Lower leg skin (tissue), 4 donors: ENCODE measurements around the gene DEPDC7. TPM values are rescaled to one million over a fixed set of nuclear protein-coding genes. Genes with fewer than 3 reads are reported as not detected.

ENCODE experiments used
- DNase-seq, 2 donors: peaks; one replicate each; pipeline ENCODE4 v3.0.0-alpha.2; 2019; ENCODE audit warnings: low spot score in 2 of 2
- H3K4me3 ChIP-seq: fragments of 200-600 bp; sonication (generic); 2 replicates; pipeline ENCODE4 v1.5.1; 2017; ENCODE audit warnings: mild to moderate bottlenecking, low read depth; ENCODE audit not compliant: poor library complexity, severe bottlenecking
- POLR2A ChIP-seq, 2 donors: fragments of 450-650 bp; IDR thresholded peaks; one replicate each; pipeline ENCODE4 v1.6.1; 2016 to 2017; ENCODE audit warnings: antibody characterized with exemption in 2 of 2, mild to moderate bottlenecking in 1 of 2, moderate library complexity in 1 of 2
- WGBS, 2 donors: methylation state at CpG; one replicate each; pipeline ENCODE4 v1.1.5; 2018; 5-methylcytosine and 5-hydroxymethylcytosine counted together
- intact Hi-C: fragments of 100-400 bp; cut with DNase I; formaldehyde crosslinking; loops from one replicate; pipeline ENCODE4 v1.15.0; 2023; ENCODE audit warnings: low total_unique reads
- total RNA-seq, 4 donors: library from RNA; depleted of rRNA; stranded (reverse); fragments of >200 nt; gene quantifications; one replicate each; pipeline ENCODE4 v1.1.0, GENCODE V29; 2016
- TF ChIP-seq, protein P1 (sequence below), 3 donors: fragments of 450-650 bp; IDR thresholded peaks; one replicate each; pipeline ENCODE4 v1.5.1; 2016; ENCODE audit warnings: antibody characterized with exemption in 3 of 3, mild to moderate bottlenecking in 3 of 3, moderate library complexity in 2 of 3

DEPDC7 gene
- total RNA-seq, 4 donors from 2014 or later, result 2.7 to 5.3 (median 4.0) TPM

DNA sequence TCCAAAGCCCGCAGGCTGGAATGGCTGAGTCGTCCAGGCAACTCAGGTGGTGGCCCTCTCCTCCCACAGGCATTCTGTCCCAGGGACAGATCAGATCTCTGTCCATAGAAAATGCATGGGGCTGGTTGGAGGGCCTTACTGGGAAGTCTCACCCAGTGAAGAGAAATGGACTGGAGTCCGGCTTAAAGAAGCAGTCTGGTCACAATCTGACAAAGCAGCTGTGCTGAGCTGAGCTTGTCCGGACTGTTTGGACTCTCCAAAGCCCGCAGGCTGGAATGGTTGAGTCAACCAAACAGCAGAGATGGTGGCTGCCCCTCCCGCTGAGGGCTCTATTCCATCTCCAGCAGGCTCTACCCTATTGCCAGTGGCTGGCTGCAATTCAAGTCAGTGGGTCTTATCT lies 14.4 kb upstream of the DEPDC7 start:
- no peak overlapping the region for H3K4me3 ChIP-seq
- no peak for DNase-seq
- WGBS, 2 donors, result 61 to 69% methylated on average over 6 of the region's 6 CpGs
- intact Hi-C loops, result no loop called here
- TF ChIP-seq, protein P1, sequence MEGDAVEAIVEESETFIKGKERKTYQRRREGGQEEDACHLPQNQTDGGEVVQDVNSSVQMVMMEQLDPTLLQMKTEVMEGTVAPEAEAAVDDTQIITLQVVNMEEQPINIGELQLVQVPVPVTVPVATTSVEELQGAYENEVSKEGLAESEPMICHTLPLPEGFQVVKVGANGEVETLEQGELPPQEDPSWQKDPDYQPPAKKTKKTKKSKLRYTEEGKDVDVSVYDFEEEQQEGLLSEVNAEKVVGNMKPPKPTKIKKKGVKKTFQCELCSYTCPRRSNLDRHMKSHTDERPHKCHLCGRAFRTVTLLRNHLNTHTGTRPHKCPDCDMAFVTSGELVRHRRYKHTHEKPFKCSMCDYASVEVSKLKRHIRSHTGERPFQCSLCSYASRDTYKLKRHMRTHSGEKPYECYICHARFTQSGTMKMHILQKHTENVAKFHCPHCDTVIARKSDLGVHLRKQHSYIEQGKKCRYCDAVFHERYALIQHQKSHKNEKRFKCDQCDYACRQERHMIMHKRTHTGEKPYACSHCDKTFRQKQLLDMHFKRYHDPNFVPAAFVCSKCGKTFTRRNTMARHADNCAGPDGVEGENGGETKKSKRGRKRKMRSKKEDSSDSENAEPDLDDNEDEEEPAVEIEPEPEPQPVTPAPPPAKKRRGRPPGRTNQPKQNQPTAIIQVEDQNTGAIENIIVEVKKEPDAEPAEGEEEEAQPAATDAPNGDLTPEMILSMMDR (IDR thresholded peaks at IDR 0.05), result no peak
- no peak for TF ChIP-seq POLR2A (IDR thresholded peaks at IDR 0.05)

DNA sequence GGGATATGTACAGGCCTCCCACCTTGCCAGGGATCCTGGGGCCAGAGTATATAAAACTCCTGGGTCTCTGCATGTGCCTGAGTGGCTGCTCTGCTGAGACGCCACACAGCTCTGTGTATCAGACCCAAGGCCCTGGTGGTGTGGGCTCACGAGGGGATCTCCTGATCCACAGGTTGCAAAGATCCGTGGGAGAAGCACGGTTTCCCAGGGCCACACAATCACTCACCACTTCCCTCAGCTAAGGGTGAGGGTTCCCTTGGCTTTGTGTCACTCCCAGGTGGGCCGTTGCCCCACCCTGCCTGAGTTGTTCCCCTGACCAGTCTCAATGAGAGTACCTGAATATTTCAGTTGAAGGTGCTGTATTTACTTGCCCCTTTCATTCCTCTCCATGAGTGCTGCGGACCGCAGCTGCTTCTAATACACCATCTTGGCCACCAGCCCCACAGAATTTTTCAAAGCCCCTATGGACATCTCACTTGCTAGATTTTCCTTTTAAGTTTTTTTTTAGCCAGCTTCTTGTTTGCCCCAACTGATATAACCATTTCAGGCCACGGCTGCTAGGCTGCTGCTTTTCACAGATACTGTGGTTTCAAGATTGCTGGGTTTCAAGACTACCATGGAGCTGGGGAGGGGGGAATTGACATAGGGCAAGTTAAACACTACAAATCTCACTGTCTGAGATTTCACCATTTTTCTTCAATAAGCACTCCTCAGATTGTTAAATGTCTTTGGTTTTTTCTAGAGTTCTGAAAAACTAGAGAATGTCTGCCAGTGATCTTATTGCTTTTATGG lies 13.7 kb upstream of the DEPDC7 start:
- intact Hi-C loops, result no loop called here
- TF ChIP-seq POLR2A (IDR thresholded peaks at IDR 0.05), result no peak
- TF ChIP-seq, protein P1 (IDR thresholded peaks at IDR 0.05), result no peak
- H3K4me3 ChIP-seq, result no peak overlapping the region
- 76 to 79% methylated on average over 8 of the region's 8 CpGs for WGBS, 2 donors
- no peak for DNase-seq

DNA sequence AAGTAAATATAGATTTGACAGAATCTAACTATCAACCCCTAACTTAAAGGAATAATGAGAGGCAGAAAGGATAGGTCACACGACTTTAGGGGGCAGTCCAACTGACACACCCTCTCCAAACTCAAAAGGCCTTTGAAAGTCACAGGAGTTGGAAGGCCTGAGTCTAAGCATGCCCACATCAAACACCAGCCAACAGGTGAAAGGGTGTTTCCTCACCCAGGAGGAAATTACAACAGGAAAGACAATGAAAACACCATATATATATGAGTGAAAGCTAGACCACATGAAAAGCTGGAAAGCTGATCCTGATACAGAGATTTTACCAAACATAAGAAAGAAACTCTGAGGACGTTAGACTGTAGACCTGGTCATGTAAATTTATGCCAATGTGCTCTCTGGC lies 10.5 kb upstream of the DEPDC7 start:
- intact Hi-C loops, result no loop called here
- WGBS, 2 donors, result 43 to 45% methylated on average over 2 of the region's 2 CpGs
- H3K4me3 ChIP-seq, result no peak overlapping the region
- TF ChIP-seq, protein P1 (IDR thresholded peaks at IDR 0.05), result no peak
- TF ChIP-seq POLR2A (IDR thresholded peaks at IDR 0.05), result no peak
- DNase-seq, result no peak

DNA sequence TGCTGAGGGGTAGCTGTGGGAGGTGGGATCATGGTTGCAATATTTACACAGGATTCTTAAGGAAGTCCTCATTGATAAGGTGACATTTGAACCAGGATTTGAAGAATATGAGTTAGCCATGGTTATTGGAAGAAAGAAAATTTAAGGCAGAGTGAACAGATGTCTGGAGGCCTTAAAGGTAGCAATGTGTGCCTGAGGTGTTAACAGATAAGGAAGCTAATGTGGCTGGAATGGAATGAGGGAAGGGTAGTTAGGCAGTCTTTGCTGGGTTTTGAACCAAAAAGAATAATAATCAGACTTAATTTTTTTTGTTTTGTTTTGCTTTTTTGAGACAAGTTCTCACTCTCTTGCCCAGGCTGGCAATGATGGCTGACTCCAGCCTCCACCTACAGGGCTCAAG lies 9.7 kb upstream of the DEPDC7 start:
- no peak for TF ChIP-seq POLR2A (IDR thresholded peaks at IDR 0.05)
- TF ChIP-seq, protein P1 (IDR thresholded peaks at IDR 0.05), result no peak

DNA sequence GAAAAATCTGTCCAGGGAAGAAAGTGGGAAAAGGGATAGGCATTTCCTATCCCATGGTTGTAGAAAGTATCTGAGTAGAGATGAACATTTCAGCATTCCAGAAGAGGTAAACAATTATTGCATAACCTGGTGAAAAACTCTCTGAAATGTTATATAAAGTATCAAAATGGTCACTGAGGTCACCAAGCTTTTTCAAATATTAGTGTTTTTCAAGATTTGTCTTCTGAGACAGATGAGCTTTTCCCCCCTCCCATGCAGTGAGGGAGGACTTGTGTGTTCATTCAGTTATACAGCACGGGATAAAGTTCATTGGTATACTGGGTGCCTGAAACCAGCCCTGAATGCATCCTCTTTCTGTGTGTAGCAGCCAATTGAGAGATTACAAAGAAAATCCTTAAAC lies 1.9 kb upstream of the DEPDC7 start:
- no peak overlapping the region for H3K4me3 ChIP-seq
- TF ChIP-seq, protein P1 (IDR thresholded peaks at IDR 0.05), result no peak
- no peak for TF ChIP-seq POLR2A (IDR thresholded peaks at IDR 0.05)
- WGBS, 2 donors, result 54 to 74% methylated on average over 1 of the region's 1 CpG
- intact Hi-C loops, result no loop called here
- DNase-seq, result no peak

More for the DNA sequence above, 9.7 kb upstream of the DEPDC7 start:
- no peak overlapping the region for H3K4me3 ChIP-seq
- intact Hi-C loops, result no loop called here
- no peak for DNase-seq

DNA sequence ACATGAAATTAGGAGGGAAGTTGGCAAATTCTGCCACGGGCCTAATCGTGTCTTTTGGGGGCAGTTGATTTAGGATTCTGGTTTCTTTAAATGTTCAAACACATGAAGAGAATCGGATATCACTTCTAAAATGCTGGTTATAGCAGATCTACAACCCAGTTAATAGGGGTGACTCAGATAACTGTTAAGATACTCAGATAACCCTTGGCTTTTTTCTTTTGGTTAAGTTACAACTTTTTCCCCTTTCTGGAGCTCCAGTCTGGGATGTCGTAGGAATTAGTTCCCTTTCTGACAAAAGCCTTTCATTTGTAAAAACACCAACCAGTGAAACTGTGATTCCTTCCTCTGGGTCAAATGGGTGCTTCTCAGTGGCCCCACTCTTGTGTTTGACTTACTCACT lies 976 bp downstream of the DEPDC7 start:
- TF ChIP-seq, protein P1 (IDR thresholded peaks at IDR 0.05), result no peak
- no peak for TF ChIP-seq POLR2A (IDR thresholded peaks at IDR 0.05)
- intact Hi-C loops, result no loop called here
- no peak for DNase-seq
- 33 to 45% methylated on average over 4 of the region's 4 CpGs for WGBS, 2 donors
- no peak overlapping the region for H3K4me3 ChIP-seq
